Omental fat pad (tissue), 4 donors: ENCODE results near the gene ISOC2. TPM values are rescaled to one million over a fixed set of nuclear protein-coding genes. Genes with fewer than 3 reads are reported as not detected.
A peak's percentile ranks its signal among the peaks of the same experiment; 100 is the strongest.

Experiments
- ATAC-seq: fragments of 150-250 bp; one replicate; pipeline ENCODE4 v1.9.1; 2016; ENCODE audit warnings: mild to moderate bottlenecking, moderate library complexity; ENCODE audit not compliant: low FRiP score
- DNase-seq: peaks from one replicate; pipeline ENCODE4 v3.0.0-alpha.2; 2019; ENCODE audit warnings: low spot score
- total RNA-seq, 4 donors: library from RNA; depleted of rRNA; stranded (reverse); fragments of >200 nt; gene quantifications; one replicate each; pipeline ENCODE4 v1.1.0, GENCODE V29; 2016
- TF ChIP-seq, protein P1 (sequence below), 3 donors: fragments of 450-650 bp; IDR thresholded peaks; one replicate each; pipeline ENCODE4 v1.5.1; 2016 to 2017; ENCODE audit warnings: antibody characterized with exemption in 3 of 3, mild to moderate bottlenecking in 3 of 3, moderate library complexity in 2 of 3

ISOC2 gene
- total RNA-seq, 4 donors from 2014 or later = 52.5 to 96.8 (median 62.5) TPM

DNA sequence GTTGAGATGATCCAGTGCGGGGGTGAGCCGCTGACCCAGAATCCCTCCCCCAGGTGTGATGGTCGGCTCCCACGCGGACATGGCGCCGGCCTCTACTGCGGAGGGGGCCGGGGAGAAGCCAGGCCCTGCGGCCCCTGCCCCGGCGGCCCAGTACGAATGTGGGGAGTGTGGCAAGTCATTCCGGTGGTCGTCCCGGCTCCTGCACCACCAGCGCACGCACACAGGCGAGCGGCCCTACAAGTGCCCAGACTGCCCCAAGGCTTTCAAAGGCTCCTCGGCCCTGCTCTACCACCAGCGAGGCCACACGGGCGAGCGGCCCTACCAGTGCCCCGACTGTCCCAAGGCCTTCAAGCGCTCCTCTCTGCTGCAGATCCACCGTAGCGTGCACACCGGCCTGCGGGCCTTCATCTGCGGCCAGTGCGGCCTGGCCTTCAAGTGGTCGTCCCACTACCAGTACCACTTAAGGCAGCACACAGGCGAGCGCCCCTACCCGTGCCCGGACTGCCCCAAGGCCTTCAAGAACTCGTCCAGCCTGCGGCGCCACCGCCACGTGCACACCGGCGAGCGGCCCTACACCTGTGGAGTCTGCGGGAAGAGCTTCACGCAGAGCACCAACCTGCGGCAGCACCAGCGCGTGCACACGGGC, 19.8 kb upstream of the ISOC2 start:
- DNase-seq = no peak
- TF ChIP-seq, protein P1, sequence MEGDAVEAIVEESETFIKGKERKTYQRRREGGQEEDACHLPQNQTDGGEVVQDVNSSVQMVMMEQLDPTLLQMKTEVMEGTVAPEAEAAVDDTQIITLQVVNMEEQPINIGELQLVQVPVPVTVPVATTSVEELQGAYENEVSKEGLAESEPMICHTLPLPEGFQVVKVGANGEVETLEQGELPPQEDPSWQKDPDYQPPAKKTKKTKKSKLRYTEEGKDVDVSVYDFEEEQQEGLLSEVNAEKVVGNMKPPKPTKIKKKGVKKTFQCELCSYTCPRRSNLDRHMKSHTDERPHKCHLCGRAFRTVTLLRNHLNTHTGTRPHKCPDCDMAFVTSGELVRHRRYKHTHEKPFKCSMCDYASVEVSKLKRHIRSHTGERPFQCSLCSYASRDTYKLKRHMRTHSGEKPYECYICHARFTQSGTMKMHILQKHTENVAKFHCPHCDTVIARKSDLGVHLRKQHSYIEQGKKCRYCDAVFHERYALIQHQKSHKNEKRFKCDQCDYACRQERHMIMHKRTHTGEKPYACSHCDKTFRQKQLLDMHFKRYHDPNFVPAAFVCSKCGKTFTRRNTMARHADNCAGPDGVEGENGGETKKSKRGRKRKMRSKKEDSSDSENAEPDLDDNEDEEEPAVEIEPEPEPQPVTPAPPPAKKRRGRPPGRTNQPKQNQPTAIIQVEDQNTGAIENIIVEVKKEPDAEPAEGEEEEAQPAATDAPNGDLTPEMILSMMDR (IDR thresholded peaks at IDR 0.05) = no peak
- no peak for ATAC-seq

DNA sequence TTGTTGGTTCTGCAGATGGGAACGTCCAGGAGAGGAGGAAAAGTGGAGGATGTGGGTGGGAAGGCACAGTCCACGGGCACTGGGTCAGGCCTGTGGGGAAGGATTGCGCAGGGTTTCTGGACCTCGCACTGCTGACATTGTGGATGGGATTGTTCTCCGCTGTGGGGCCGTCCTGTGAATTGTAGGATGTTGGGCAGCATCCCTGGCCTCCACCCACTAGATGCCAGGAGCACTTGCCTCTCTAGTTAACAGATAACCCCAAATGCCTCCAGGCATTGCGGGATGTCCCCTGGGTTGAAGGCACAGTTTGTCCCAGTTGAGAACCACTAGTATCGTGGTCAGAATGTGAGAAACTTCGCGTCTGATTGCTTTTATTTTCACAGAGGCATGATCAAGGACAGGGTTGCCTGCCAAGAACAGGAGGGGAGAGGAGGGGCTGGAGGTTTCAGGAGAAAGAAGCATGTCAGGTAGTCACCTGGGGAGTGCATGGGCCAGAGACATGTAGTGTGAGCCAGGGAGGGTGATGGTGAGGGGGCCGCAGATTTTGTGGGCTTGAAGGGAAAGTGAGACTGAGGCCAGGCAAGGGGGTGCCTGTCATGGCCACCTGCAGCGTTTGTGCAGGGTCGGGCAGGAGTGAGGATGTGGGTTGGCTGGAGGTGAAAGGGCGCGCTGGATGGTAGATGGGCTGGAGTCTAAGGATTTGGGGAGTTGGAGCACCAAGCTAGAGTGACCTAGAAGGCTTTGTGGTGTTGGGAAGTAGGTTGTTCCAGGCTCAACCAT, 18.2 kb upstream of the ISOC2 start:
- ATAC-seq (no peak), DNase-seq (no peak)
- TF ChIP-seq, protein P1 (IDR thresholded peaks at IDR 0.05) = no peak

DNA sequence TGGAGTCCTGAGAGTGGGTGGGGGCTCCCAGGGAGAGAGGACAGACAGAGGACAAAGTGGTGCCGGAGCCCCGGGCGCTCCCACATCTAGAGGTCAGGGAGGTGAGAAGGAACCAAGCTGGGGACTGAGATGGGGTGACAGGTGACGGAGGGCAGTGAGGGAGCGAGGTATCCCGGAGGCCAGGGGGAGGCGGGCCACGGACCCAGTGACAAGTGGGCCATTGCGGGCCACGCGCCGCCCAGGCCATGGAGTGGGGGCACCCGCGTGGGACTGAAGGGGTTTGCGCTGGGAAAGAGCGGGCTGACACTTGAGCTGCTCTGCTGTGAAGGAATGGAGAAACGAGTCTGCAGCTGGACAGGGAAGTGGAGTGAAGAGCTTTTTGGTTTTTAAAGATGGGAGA, 17.6 kb upstream of the ISOC2 start:
- ATAC-seq (no peak), DNase-seq (no peak)
- TF ChIP-seq, protein P1 (IDR thresholded peaks at IDR 0.05) = no peak

DNA sequence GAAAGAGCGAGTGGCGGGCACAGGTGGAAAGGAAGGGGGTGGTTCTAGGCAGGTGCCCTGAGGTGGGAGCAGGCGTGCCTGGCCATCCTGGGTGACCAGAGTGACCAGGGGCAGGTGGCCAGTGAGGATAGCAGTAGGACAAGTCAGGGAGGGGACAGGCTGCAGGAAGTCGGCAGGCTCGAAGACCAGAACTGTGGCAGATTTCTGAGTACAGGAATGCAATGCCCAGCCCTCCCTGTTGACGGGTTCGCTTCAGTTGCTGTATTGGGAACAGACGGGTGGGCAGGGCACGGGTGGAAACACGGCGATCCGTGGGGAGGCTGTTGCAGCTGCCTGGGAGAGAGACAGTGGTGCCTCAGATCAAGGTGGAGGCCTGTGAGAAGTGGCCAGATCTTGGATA, 16.9 kb upstream of the ISOC2 start:
- DNase-seq = no peak
- TF ChIP-seq, protein P1 (IDR thresholded peaks at IDR 0.05) = no peak
- no peak for ATAC-seq

DNA sequence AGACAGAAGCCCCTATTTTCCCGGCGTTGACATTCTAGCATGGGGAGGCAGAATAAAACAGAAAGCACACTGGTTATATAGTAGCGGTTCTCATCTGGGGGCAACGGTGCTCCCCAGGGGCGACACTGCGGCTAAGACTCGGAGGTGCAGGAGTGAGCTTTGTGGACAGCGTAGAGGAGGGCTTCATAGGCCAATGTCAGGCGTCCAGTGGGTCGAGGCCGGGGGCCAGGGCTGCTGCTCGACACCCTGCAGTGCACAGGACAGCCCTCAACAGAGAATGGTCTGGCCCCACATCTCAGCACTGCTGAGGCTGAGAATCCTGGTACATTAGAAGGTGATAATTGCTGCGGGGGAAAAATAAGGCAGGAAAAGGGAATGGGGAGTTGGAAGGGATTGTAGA, 16.5 kb upstream of the ISOC2 start:
- TF ChIP-seq, protein P1 (IDR thresholded peaks at IDR 0.05) = no peak
- ATAC-seq (no peak), DNase-seq (no peak)

DNA sequence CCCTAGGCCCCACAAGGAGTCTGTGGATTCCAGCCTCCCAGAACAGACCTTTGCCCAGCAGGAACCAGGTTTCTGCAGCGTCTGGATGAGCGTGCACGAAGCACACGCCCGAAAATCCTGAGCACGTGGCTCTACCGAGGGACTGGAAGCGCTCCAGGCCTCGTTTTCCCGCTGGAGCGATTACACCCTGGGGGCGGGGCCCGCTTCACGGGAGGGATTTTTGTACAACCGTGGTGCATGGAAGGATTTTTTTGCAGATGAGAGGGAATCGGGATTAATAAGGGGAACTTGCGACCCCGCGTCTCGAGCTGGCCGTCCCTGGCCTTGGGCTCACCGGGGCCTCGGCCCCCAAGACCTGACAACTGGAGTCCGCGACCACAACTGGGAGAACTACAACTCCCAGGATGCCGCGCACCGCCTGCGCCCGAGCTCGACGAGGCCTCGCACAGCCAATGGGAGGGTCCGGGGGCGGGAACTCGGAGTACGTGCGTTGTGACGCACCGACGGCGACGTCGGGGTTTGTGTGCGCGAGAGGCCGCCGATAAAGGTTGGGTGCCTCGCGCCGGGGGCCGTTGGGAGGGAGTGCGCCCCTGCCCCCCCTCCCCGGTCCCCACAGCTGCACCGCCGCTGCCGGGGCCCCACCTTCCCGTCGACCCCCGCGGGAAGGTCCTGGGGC, 14.8 kb upstream of the ISOC2 start, which contains the start of gene ZNF628:
Gene ZNF628 (plus strand): TSS at position 518 of the 676 bp plus-strand sequence. CDS start 3,294 bp downstream, outside the sequence.
- peak; percentile 92 for ATAC-seq
- peak; percentile 89 for DNase-seq
- TF ChIP-seq, protein P1 (IDR thresholded peaks at IDR 0.05) = no peak
